Ishikawa (cell line): Measurements from ENCODE around the gene CACNA1C.

Experiments used
- FOXM1 ChIP-seq: IDR thresholded peaks from 2 replicates; pipeline ENCODE4 v1.6.1; 2012; ENCODE audit warnings: low read depth, borderline replicate concordance
- MAX ChIP-seq: IDR thresholded peaks from 2 replicates; pipeline ENCODE4 v1.6.1; 2012
- YY1 ChIP-seq: IDR thresholded peaks from 2 replicates; pipeline ENCODE4 v1.6.1; 2012; ENCODE audit warnings: low read depth
- ZBTB7A ChIP-seq: IDR thresholded peaks from 2 replicates; pipeline ENCODE4 v1.6.1; 2012; ENCODE audit warnings: low read depth

GRCh38 chr12:2634471-2634870 lies 581.7 kb downstream of the CACNA1C start:
- TF ChIP-seq MAX: no peak
- no peak for TF ChIP-seq FOXM1
- TF ChIP-seq ZBTB7A: no peak
- TF ChIP-seq YY1: no peak
